ENCODE data around the gene RAD9A.

DNA sequence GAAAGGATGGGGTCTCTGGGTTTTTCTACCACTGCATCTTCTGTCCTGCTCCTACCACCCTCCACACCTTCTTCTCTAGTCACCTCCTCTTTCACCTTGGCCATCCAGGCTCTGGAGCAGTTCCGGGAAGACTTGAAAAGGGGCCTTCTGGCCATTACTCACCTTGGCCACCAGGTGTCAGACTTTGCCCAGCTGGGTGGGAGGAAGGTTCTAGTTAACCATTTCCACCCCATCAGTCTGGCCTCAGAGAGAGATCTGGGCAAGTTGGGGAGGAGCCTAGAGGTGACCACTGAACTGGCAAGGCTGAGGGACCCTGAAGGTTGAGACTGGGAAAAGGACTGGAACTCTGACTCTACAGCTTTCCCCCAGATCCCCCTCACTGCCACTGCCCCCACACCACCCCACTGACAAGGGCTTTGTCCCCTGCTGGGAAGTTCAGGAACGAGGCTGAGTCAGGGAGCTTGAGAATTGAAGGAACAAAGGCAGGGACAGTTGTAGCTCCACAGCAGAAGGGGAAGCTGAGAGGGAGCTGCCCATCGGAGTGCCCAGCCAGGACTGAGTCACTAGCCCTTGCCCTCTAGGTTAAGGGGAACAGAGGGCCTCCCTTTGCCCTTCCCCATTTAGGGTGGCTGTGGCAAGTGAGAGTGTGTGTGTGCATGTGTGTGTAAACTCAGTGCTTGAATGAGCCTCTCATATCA lies 34.8 kb upstream of the RAD9A start:
- TF ChIP-seq, protein P1, sequence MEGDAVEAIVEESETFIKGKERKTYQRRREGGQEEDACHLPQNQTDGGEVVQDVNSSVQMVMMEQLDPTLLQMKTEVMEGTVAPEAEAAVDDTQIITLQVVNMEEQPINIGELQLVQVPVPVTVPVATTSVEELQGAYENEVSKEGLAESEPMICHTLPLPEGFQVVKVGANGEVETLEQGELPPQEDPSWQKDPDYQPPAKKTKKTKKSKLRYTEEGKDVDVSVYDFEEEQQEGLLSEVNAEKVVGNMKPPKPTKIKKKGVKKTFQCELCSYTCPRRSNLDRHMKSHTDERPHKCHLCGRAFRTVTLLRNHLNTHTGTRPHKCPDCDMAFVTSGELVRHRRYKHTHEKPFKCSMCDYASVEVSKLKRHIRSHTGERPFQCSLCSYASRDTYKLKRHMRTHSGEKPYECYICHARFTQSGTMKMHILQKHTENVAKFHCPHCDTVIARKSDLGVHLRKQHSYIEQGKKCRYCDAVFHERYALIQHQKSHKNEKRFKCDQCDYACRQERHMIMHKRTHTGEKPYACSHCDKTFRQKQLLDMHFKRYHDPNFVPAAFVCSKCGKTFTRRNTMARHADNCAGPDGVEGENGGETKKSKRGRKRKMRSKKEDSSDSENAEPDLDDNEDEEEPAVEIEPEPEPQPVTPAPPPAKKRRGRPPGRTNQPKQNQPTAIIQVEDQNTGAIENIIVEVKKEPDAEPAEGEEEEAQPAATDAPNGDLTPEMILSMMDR (conservative IDR thresholded peaks at IDR 0.05): peak; percentile 97
- no peak for TF ChIP-seq ZFX (IDR thresholded peaks at IDR 0.05)

All from C4-2B (cell line).